Kidney epithelial cell (primary cell): ENCODE data around the gene SPINK9. TPM values are rescaled to one million over a fixed set of nuclear protein-coding genes. Genes with fewer than 3 reads are reported as not detected.

Experiments
- DNase-seq: peaks from one replicate; pipeline ENCODE4 v3.0.0-alpha.2; 2010; ENCODE audit warnings: low read depth
- H3K27me3 ChIP-seq: 2 replicates; pipeline ENCODE4 v1.6.0; 2011; ENCODE audit warnings: low read length; ENCODE audit not compliant: control insufficient read depth, insufficient read depth
- H3K36me3 ChIP-seq: 2 replicates; pipeline ENCODE4 v1.5.1; 2011; ENCODE audit warnings: low read length; ENCODE audit not compliant: control insufficient read depth, insufficient read depth
- H3K4me3 ChIP-seq: 2 replicates; pipeline ENCODE4 v1.5.1; 2011; ENCODE audit warnings: low read depth, mild to moderate bottlenecking, control low read depth, low read length
- total RNA-seq: library from RNA; depleted of rRNA; stranded (reverse); fragments of >200 nt; gene quantifications from 2 replicates; pipeline ENCODE4 v1.2.3, GENCODE V29; 2015
- TF ChIP-seq, protein P1 (sequence below): IDR thresholded peaks from 2 replicates; pipeline ENCODE4 v1.5.1; 2011; ENCODE audit warnings: mild to moderate bottlenecking, moderate library complexity, low read length, control low read depth, inconsistent platforms; ENCODE audit not compliant: insufficient read depth, poor library complexity, severe bottlenecking

The SPINK9 gene
- total RNA-seq, 1 donor from 2014 or later: not detected

DNA sequence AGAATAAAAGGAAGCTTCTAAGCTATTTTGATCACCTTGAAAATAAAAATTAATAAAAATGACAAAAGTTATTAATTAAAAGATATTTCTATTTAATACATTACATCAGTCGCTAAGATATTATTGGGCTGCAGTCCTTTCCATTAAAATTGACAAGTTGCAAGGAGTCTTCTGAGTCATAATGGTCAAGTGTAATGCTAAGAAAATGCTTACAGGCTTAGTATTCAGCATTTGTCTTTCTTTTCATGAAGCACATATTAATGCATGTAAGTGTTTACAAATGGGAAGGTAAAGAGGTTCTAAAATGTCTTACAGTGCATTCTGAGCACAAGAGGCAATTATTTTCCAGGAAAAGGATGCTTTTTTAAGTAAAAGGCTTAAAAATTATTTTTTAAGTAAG, 17.3 kb downstream of the SPINK9 start:
- TF ChIP-seq, protein P1, sequence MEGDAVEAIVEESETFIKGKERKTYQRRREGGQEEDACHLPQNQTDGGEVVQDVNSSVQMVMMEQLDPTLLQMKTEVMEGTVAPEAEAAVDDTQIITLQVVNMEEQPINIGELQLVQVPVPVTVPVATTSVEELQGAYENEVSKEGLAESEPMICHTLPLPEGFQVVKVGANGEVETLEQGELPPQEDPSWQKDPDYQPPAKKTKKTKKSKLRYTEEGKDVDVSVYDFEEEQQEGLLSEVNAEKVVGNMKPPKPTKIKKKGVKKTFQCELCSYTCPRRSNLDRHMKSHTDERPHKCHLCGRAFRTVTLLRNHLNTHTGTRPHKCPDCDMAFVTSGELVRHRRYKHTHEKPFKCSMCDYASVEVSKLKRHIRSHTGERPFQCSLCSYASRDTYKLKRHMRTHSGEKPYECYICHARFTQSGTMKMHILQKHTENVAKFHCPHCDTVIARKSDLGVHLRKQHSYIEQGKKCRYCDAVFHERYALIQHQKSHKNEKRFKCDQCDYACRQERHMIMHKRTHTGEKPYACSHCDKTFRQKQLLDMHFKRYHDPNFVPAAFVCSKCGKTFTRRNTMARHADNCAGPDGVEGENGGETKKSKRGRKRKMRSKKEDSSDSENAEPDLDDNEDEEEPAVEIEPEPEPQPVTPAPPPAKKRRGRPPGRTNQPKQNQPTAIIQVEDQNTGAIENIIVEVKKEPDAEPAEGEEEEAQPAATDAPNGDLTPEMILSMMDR: no peak
- no peak for DNase-seq
- H3K36me3 ChIP-seq: no peaks in the 10 kb centered on the region
- no peak overlapping the region for H3K4me3 ChIP-seq
- no peaks in the 10 kb centered on the region for H3K27me3 ChIP-seq

GRCh38 chr5:148353634-148354033, 18.3 kb downstream of the SPINK9 start:
- Histone ChIP-seq H3K4me3 (no peak overlapping the region), H3K36me3 (no peaks in the 10 kb centered on the region), H3K27me3 (no peaks in the 10 kb centered on the region)
- TF ChIP-seq, protein P1: no peak
- DNase-seq: no peak

GRCh38 chr5:148364343-148364742, 29.0 kb downstream of the SPINK9 start:
- Histone ChIP-seq H3K4me3 (no peak overlapping the region), H3K27me3 (no peaks in the 10 kb centered on the region), H3K36me3 (no peaks in the 10 kb centered on the region)
- DNase-seq: no peak
- TF ChIP-seq, protein P1: no peak

DNA sequence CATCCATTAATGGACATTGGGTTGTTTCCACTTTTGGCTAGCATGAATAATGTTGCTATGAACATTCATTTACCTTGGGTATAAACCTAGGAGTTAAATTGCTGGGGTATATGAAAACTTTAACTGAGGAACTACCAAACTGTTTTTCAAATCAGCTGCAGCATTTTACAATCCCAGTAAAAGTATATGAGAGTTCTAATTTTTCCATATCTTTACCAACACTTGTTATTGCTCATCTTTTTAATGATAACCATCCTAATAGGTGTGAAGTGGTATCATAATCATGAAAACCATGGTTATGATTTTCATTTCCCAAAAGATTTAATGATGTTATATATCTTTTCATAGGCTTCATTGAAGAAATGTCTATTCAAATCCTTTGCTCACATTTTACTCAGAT, 32.9 kb downstream of the SPINK9 start:
- Histone ChIP-seq H3K4me3 (no peak overlapping the region), H3K36me3 (no peaks in the 10 kb centered on the region), H3K27me3 (no peaks in the 10 kb centered on the region)
- no peak for DNase-seq
- TF ChIP-seq, protein P1: no peak

DNA sequence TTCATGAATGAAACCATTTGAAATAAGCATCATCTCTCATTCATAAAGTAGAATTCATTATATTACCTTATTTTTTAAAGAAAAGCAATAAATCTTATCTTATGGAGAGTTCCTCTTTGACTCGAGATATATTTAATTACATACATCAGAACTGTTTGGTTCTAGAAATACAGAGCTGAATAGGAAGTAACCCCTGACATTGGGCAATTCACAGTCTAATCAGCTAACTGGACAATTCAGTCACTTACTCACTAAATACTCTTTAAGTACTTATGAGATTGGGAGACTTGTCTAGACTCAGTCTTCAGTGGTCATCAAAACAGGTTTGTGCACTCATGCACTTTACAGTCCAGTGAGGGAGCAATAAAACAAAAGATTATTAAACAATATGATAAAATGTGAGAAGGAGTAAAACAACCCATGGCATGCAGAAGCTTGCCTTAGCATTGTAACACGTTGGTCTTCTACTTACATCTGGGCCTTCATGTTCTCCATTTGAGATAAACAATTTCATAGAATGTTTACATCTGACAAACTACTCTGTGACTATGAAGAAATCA, 36.9 kb downstream of the SPINK9 start:
- no peak for DNase-seq
- Histone ChIP-seq H3K4me3 (no peak overlapping the region), H3K27me3 (no peaks in the 10 kb centered on the region), H3K36me3 (no peaks in the 10 kb centered on the region)
- TF ChIP-seq, protein P1: no peak

DNA sequence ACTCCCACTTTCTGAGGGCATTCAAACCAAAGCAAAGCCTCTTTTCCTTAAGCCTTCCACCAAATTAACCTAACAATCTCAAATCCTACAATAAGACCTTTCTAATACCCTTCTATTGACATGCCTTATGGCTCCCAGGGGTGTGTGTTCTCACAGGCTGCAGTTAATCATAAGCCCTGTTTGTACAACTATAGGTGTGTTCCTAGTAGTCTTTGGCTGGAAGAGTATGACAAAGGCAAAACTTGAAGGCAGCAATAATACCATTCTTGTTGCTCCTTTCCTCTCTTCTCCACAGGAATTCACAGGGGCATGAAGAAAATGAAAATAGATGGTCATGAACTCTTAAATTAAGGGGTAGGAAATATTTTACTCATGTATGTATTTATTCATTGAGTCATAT, 37.5 kb downstream of the SPINK9 start:
- TF ChIP-seq, protein P1: no peak
- no peak overlapping the region for H3K4me3 ChIP-seq
- H3K36me3 ChIP-seq: no peaks in the 10 kb centered on the region
- DNase-seq: no peak
- no peaks in the 10 kb centered on the region for H3K27me3 ChIP-seq
